Measurements from ENCODE around the gene TLE3. TPM values are rescaled to one million over a fixed set of nuclear protein-coding genes. Genes with fewer than 3 reads are reported as not detected.
A peak's percentile ranks its signal among the peaks of the same experiment; 100 is the strongest.

TLE3 gene
- total and polyA plus RNA-seq, 2 experiments from 2014 or later: 21.2 to 45.9 TPM

DNA sequence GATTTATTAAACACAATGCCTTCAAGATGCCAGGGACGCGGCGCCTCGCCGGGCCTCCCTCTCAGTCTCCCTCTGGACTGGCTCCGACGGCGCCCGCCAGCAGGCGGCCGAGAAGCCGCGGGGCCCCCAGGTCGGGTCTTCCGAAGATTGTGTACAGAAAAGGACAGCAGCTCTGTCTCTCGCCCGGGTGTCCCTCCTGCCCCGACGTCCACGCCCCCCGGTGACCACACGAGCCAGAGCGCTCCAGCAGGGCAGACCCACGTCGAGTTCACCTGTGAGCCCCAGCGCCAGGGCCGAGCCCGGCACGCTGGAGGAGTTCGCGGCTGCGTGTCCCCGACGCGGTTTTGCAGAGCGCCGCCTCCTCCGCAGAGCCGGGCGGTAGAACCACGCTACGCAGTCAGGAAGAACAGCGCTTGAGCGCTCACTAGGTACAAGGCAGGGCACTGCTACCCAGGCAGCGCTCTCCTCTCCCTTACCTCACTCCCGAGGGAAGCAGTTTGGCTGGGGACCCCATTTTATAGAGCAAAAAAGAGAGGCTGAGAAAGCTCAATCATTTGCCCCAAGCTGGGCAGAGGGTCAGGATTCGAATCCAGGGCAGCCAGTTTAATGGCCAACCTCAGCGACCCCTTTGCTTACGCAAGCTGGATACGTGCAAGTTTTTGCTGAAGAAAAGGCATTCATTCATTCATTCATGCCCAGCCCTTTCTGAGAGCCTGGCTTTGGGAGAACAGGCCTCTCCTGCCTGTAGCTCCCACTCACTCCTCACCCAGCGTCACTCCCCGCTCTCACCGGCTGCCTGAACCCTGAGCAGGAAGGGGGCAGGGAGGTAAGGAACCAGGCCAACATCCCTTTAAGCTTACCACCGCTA, 3.0 kb upstream of the TLE3 start:
- Histone ChIP-seq H3K36me3 (replicated peaks; ENCODE audit: insufficient read depth, low read depth) (no peaks in the 10 kb centered on the region), H3K4me3 (no peak overlapping the region), H2AFZ (peak overlapping the region; percentile 50), H3K9me3 (ENCODE audit: low read depth) (no peaks in the 10 kb centered on the region), H3K9me2 (replicated peaks; ENCODE audit: insufficient read depth) (no peaks in the 10 kb centered on the region), H3K27ac (peak overlapping the region; percentile 58), H4K20me1 (ENCODE audit: insufficient read depth, poor library complexity, severe bottlenecking) (no peaks in the 10 kb centered on the region), H3K27me3 (no peaks in the 10 kb centered on the region), H3K4me2 (peak overlapping the region; percentile 84), H3K79me2 (peaks cover 18% of the 10 kb centered on the region), H3K4me1 (ENCODE audit: insufficient read depth) (peaks cover 25% of the 10 kb centered on the region)
- 3% methylated on average over 54 of the region's 54 CpGs for WGBS (ENCODE audit: low lambda C conversion rate, missing lambda C conversion rate)
- DNase-seq (ENCODE audit: low spot score): peak; percentile 79
- TF ChIP-seq EZH2 (IDR thresholded peaks at IDR 0.05; ENCODE audit: borderline replicate concordance): no peak
- no peak for TF ChIP-seq EZH2phosphoT487 (IDR thresholded peaks at IDR 0.05; ENCODE audit: low read depth, severe bottlenecking, unreplicated experiment)
- TF ChIP-seq, protein P1, sequence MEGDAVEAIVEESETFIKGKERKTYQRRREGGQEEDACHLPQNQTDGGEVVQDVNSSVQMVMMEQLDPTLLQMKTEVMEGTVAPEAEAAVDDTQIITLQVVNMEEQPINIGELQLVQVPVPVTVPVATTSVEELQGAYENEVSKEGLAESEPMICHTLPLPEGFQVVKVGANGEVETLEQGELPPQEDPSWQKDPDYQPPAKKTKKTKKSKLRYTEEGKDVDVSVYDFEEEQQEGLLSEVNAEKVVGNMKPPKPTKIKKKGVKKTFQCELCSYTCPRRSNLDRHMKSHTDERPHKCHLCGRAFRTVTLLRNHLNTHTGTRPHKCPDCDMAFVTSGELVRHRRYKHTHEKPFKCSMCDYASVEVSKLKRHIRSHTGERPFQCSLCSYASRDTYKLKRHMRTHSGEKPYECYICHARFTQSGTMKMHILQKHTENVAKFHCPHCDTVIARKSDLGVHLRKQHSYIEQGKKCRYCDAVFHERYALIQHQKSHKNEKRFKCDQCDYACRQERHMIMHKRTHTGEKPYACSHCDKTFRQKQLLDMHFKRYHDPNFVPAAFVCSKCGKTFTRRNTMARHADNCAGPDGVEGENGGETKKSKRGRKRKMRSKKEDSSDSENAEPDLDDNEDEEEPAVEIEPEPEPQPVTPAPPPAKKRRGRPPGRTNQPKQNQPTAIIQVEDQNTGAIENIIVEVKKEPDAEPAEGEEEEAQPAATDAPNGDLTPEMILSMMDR (IDR thresholded peaks at IDR 0.05; ENCODE audit: poor library complexity): peak; percentile 40

DNA sequence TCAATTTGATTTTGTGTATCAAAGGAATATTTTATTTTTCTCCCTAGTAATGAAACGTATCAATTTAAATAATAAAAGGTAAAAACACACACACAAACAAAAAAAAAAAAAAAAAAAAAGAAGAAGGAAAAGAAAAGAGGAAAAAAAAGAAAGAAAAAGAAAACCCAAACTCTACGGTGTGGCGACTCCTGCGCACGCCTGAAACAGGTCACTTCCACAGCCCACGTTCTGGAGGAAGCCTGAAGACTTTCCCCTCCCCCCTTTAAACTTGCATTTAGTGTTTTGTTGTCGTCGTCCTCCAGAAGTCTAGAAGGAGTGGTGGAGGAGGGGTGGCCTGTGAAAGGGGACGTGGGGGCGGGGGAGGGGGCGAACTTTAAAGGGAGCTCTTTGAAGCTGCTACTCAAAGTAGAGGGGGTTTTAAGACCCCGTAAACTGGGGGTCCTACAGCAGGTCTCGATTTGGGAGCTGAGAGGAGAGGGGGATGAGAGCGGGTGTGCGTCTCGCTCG, 2.3 kb upstream of the TLE3 start:
- peak overlapping the region; percentile 58 for H3K27ac ChIP-seq
- TF ChIP-seq, protein P1 (IDR thresholded peaks at IDR 0.05; ENCODE audit: poor library complexity): no peak
- TF ChIP-seq EZH2 (IDR thresholded peaks at IDR 0.05; ENCODE audit: borderline replicate concordance) (no peak), EZH2phosphoT487 (IDR thresholded peaks at IDR 0.05; ENCODE audit: low read depth, severe bottlenecking, unreplicated experiment) (no peak)
- H3K4me1 ChIP-seq (ENCODE audit: insufficient read depth): peaks cover 25% of the 10 kb centered on the region
- H3K4me3 ChIP-seq: no peak overlapping the region
- H3K9me3 ChIP-seq (ENCODE audit: low read depth): no peaks in the 10 kb centered on the region
- H3K4me2 ChIP-seq: peak overlapping the region; percentile 84
- H3K27me3 ChIP-seq: no peaks in the 10 kb centered on the region
- peaks cover 25% of the 10 kb centered on the region for H3K79me2 ChIP-seq
- no peaks in the 10 kb centered on the region for H3K9me2 ChIP-seq (replicated peaks; ENCODE audit: insufficient read depth)
- H4K20me1 ChIP-seq (ENCODE audit: insufficient read depth, poor library complexity, severe bottlenecking): peaks cover 4% of the 10 kb centered on the region
- H3K36me3 ChIP-seq (replicated peaks; ENCODE audit: insufficient read depth, low read depth): no peaks in the 10 kb centered on the region
- 0% methylated on average over 12 of the region's 17 CpGs for WGBS (ENCODE audit: low lambda C conversion rate, missing lambda C conversion rate)
- peak overlapping the region; percentile 50 for H2AFZ ChIP-seq
- peak; percentile 68 for DNase-seq (ENCODE audit: low spot score)

DNA sequence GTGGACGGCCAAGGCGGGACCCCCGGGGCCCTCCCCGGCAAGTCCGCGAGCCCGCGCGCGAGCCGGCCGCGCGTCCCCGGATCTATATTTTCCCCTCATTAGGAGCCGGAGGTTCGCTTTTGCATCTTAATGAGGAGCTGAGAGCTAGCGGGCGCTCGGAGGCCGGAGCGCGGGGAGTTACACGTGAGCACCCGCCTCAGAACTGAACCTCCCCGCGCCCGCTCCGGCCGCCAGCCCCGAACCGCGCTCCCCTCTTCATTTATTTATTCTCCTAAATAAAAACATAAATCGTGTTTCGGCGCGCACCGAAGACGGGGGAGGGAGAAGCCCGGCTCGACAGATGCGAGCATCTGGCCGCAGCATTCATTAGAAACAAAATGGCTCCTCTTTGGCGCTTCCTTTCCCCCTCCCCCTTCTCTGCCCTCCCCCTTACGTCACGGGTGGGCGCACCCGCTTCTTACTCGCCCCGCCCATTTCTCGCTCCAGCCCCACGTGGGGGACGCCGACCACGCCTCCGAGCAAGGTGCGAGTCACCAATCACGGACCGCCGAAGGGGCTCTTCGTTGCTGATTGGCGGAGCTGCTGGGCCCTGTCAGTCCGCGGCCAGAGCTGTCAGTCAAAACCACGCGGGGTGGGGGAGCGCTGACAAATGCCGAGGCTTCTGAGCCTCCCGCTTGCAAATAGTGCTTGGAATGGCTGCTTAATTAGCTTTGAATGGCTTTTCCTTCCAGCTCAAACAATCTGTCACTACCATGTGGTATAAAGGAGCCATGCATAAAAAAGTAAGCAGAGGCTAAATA, 1.6 kb upstream of the TLE3 start:
- Histone ChIP-seq H3K27ac (peak overlapping the region; percentile 90), H3K79me2 (peaks cover 31% of the 10 kb centered on the region), H3K36me3 (replicated peaks; ENCODE audit: insufficient read depth, low read depth) (no peaks in the 10 kb centered on the region), H3K4me1 (ENCODE audit: insufficient read depth) (peaks cover 31% of the 10 kb centered on the region), H2AFZ (peak overlapping the region; percentile 31), H3K9me3 (ENCODE audit: low read depth) (no peaks in the 10 kb centered on the region), H3K9me2 (replicated peaks; ENCODE audit: insufficient read depth) (no peaks in the 10 kb centered on the region), H4K20me1 (ENCODE audit: insufficient read depth, poor library complexity, severe bottlenecking) (peaks cover 5% of the 10 kb centered on the region), H3K4me2 (peak overlapping the region; percentile 93), H3K4me3 (peak overlapping the region; percentile 16), H3K27me3 (no peaks in the 10 kb centered on the region)
- TF ChIP-seq, protein P1 (IDR thresholded peaks at IDR 0.05; ENCODE audit: poor library complexity): no peak
- TF ChIP-seq EZH2phosphoT487 (IDR thresholded peaks at IDR 0.05; ENCODE audit: low read depth, severe bottlenecking, unreplicated experiment): no peak
- TF ChIP-seq EZH2 (IDR thresholded peaks at IDR 0.05; ENCODE audit: borderline replicate concordance): no peak
- peak; percentile 99 for DNase-seq (ENCODE audit: low spot score)
- WGBS (ENCODE audit: low lambda C conversion rate, missing lambda C conversion rate): under 1% methylated on average over 63 of the region's 69 CpGs

All from hepatocyte (in vitro differentiated cells).